Stimulated activated naive CD8-positive, alpha-beta T cell treated with anti-CD3 and anti-CD28 coated beads, Interleukin-15, amount 100 ng/mL, for 72 hours (primary cell): ENCODE results near the gene MUC16.
A peak's percentile ranks its signal among the peaks of the same experiment; 100 is the strongest.

ENCODE experiments used
- ATAC-seq: fragments of 150-1000 bp; cut with Tn5 transposase; 2 replicates; pipeline ENCODE4 v1.10.0; 2021; ENCODE audit warnings: mild to moderate bottlenecking, moderate library complexity
- DNase-seq, 2 donors: peaks; one replicate each; pipeline ENCODE4 v3.0.0; 2021 to 2022
- H3K27ac Mint-ChIP-seq, 2 donors: one replicate each; pipeline ENCODE4 v1.8.0; 2022; ENCODE audit warnings: mild to moderate bottlenecking in 2 of 2, mixed read lengths in 2 of 2, moderate library complexity in 2 of 2
- H3K27me3 Mint-ChIP-seq: one replicate; pipeline ENCODE4 v1.8.0; 2022; ENCODE audit warnings: mixed read lengths
- H3K4me1 Mint-ChIP-seq: one replicate; pipeline ENCODE4 v1.8.0; 2022; ENCODE audit warnings: mild to moderate bottlenecking, mixed read lengths
- H3K4me3 Mint-ChIP-seq, 2 donors: one replicate each; pipeline ENCODE4 v1.8.0; 2022; ENCODE audit warnings: mild to moderate bottlenecking in 2 of 2, mixed read lengths in 2 of 2, moderate library complexity in 1 of 2
- H3K9me3 Mint-ChIP-seq, 2 donors: one replicate each; pipeline ENCODE4 v1.8.0; 2022; ENCODE audit warnings: mixed read lengths in 2 of 2

The MUC16 gene

GRCh38 chr19:9032136-9032631 is 22.0 kb upstream of the MUC16 start:
- peak overlapping the region in 1 of 2 donors; percentile 36 for H3K27ac Mint-ChIP-seq
- no peaks in the 10 kb centered on the region for H3K4me1 Mint-ChIP-seq
- no peak overlapping the region for H3K4me3 Mint-ChIP-seq
- H3K9me3 Mint-ChIP-seq, result no peaks in the 10 kb centered on the region
- ATAC-seq (no peak), DNase-seq (no peak)
- H3K27me3 Mint-ChIP-seq, result peaks cover 9% of the 10 kb centered on the region

GRCh38 chr19:9018163-9018875 is 8.1 kb upstream of the MUC16 start:
- no peak overlapping the region for H3K4me3 Mint-ChIP-seq

GRCh38 chr19:9014803-9015202 is 4.6 kb upstream of the MUC16 start:
- ATAC-seq, result no peak
- H3K4me1 Mint-ChIP-seq, result no peaks in the 10 kb centered on the region
- H3K9me3 Mint-ChIP-seq, result no peaks in the 10 kb centered on the region
- H3K27ac Mint-ChIP-seq, result no peak overlapping the region
- H3K27me3 Mint-ChIP-seq, result peaks cover 16% of the 10 kb centered on the region
- no peak overlapping the region for H3K4me3 Mint-ChIP-seq
- DNase-seq, result no peak

More at GRCh38 chr19:9018163-9018875, 8.1 kb upstream of the MUC16 start:
- Mint-ChIP-seq H3K9me3 (no peaks in the 10 kb centered on the region), H3K4me1 (no peaks in the 10 kb centered on the region), H3K27me3 (peaks cover 13% of the 10 kb centered on the region), H3K27ac (peak overlapping the region in 1 of 2 donors; percentile 31)
- no peak for ATAC-seq
- no peak for DNase-seq

- ATAC-seq (no peak), DNase-seq (no peak)
- no peaks in the 10 kb centered on the region for H3K4me1 Mint-ChIP-seq
- no peaks in the 10 kb centered on the region for H3K9me3 Mint-ChIP-seq
- H3K4me3 Mint-ChIP-seq, result no peak overlapping the region
- peaks cover 16% of the 10 kb centered on the region for H3K27me3 Mint-ChIP-seq
- no peak overlapping the region for H3K27ac Mint-ChIP-seq
These were observed 3.8 kb upstream of the MUC16 start for GRCh38 chr19:9013988-9014387.

DNA sequence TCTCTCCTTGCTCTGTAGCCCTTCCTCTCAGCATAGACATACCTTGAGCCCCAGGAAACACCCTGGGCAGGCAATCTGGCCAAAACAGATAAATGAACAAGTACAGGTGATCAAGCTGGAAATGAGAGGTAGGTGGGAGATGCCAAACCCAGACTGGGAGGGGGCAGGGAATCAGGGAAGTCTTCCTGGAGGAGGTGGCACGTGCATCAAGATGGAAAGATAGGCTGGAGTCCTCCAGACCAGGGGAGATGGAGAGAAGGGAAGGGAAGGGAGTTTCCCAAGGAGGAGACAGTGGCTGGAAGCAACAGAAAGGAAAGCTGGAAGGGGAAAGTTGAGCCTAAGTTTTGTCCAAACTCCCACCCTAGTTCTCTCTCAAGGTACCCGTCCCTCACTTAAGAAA is 1.7 kb upstream of the MUC16 start:
- no peak for DNase-seq
- Mint-ChIP-seq H3K4me1 (no peaks in the 10 kb centered on the region), H3K9me3 (no peaks in the 10 kb centered on the region), H3K27ac (no peak overlapping the region), H3K27me3 (peaks cover 16% of the 10 kb centered on the region), H3K4me3 (no peak overlapping the region)
- no peak for ATAC-seq

- Mint-ChIP-seq H3K27me3 (peaks cover 16% of the 10 kb centered on the region), H3K4me3 (no peak overlapping the region), H3K27ac (no peak overlapping the region), H3K4me1 (no peaks in the 10 kb centered on the region), H3K9me3 (no peaks in the 10 kb centered on the region)
- DNase-seq (no peak), ATAC-seq (no peak)
These were observed 484 bp upstream of the MUC16 start for GRCh38 chr19:9010693-9011092.

DNA sequence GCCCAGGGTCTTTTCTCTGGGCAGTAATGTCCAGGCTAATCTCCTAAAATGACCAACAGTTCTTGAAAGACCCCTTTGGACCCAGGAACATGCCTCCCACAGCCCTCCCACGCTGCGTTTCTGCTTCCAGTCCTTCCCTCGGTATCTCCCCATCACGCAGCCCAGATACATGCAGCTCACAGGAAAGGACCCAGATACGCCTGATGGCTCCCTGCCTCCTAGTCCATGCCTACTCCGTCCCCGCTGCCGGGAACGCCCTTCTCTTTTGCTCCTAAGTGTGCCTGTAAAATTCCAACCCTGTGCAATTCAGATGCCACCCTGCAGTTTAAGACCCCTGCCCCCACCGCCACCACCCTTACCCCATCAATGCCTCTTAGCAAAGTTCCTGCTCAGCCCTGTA is 778 bp downstream of the MUC16 start:
- Mint-ChIP-seq H3K27me3 (peaks cover 16% of the 10 kb centered on the region), H3K9me3 (no peaks in the 10 kb centered on the region), H3K27ac (peak overlapping the region in 1 of 2 donors; percentile 46), H3K4me3 (no peak overlapping the region), H3K4me1 (no peaks in the 10 kb centered on the region)
- DNase-seq, result no peak
- no peak for ATAC-seq

- ATAC-seq (no peak), DNase-seq (no peak)
- H3K4me3 Mint-ChIP-seq, result no peak overlapping the region
- no peak overlapping the region for H3K27ac Mint-ChIP-seq
- H3K9me3 Mint-ChIP-seq, result no peaks in the 10 kb centered on the region
- H3K27me3 Mint-ChIP-seq, result peaks cover 16% of the 10 kb centered on the region
- H3K4me1 Mint-ChIP-seq, result no peaks in the 10 kb centered on the region
These were observed 1.5 kb downstream of the MUC16 start for GRCh38 chr19:9008667-9009066.

GRCh38 chr19:9000933-9001332 is 9.3 kb downstream of the MUC16 start:
- Mint-ChIP-seq H3K27me3 (peaks cover 12% of the 10 kb centered on the region), H3K9me3 (peaks cover 4 to 5% of the 10 kb centered on the region in 2 donors), H3K4me3 (no peak overlapping the region), H3K27ac (no peak overlapping the region), H3K4me1 (no peaks in the 10 kb centered on the region)
- DNase-seq (no peak), ATAC-seq (no peak)

- no peak for ATAC-seq
These were observed 22.0 kb downstream of the MUC16 start for GRCh38 chr19:8988204-8988603.

GRCh38 chr19:8986296-8986695 is 23.9 kb downstream of the MUC16 start:
- Mint-ChIP-seq H3K4me3 (no peak overlapping the region), H3K27ac (no peak overlapping the region), H3K9me3 (peaks cover 0 to 2% of the 10 kb centered on the region in 2 donors), H3K27me3 (peaks cover 1% of the 10 kb centered on the region), H3K4me1 (no peaks in the 10 kb centered on the region)
- DNase-seq (no peak), ATAC-seq (no peak)

More at GRCh38 chr19:8988204-8988603, 22.0 kb downstream of the MUC16 start:
- H3K27me3 Mint-ChIP-seq, result no peaks in the 10 kb centered on the region
- H3K4me3 Mint-ChIP-seq, result no peak overlapping the region
- no peaks in the 10 kb centered on the region for H3K4me1 Mint-ChIP-seq
- DNase-seq, result peak; percentile 8 to 16
- H3K27ac Mint-ChIP-seq, result no peak overlapping the region
- H3K9me3 Mint-ChIP-seq, result no peaks in the 10 kb centered on the region

DNA sequence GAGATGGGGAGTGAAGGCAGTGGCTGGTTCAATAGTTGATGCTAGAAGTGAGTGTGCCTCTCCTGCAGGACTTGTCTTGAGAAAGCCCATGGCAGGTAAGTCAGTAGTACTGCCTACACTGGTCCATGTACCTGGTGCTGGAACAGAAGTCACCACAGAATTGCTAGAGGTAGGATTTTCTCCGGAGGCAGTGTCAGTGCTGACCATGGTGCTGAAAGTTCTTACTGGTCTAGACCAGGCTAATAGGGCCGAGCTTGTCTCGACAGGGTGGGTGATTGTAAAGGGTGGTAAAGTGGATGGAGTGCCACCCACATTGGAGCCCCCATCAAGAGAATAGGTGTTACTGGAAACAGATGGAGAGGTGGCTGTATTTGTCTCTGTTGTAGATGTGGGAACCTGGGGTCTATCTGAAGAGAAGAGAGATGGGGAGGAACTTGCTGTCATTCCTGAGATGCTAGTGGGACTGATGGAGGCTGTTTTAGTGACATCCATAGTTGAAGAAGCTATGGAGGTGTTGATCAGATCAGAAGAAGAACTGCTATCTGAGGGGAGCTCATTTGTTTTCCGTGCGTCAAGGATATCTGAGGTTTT is 36.6 kb downstream of the MUC16 start:
- H3K27ac Mint-ChIP-seq, result no peak overlapping the region
- H3K4me3 Mint-ChIP-seq, result no peak overlapping the region
- peaks cover 0 to 13% of the 10 kb centered on the region in 2 donors for H3K9me3 Mint-ChIP-seq
- ATAC-seq (no peak), DNase-seq (no peak)
- H3K27me3 Mint-ChIP-seq, result peaks cover 23% of the 10 kb centered on the region
- H3K4me1 Mint-ChIP-seq, result no peaks in the 10 kb centered on the region

DNA sequence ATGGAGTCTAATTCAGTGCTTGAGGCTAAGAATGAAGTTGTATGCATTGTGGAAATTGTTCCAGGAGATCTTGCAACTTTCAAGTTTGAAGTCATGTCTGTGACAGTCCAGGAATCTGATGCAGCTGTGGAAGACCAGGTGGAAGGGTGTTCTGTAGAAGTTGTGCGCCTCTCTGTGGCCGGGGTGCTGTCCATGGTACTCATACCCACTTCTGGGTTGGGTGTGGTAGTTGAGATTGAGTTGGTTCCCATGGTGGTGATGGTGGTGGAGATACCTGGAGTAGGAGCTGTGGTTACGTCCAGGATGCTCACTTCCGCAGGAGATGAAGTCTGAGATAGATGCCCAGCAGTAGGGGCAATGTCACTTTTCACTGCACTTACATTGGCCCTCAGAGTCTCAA is 44.3 kb downstream of the MUC16 start:
- Mint-ChIP-seq H3K4me1 (no peaks in the 10 kb centered on the region), H3K27ac (no peak overlapping the region), H3K27me3 (peaks cover 14% of the 10 kb centered on the region), H3K9me3 (no peaks in the 10 kb centered on the region), H3K4me3 (no peak overlapping the region)
- DNase-seq, result no peak
- ATAC-seq, result no peak
